H1 (cell line): Measurements from ENCODE around the gene RHCG. TPM values are rescaled to one million over a fixed set of nuclear protein-coding genes. Genes with fewer than 3 reads are reported as not detected.

Experiments used
- CTCF ChIA-PET: fragments of 300-600 bp; sonication (Branson Sonifier 250); formaldehyde crosslinking; loops from one replicate; lab custom pipeline; 2021; ENCODE audit not compliant: partially characterized antibody; lab: Charles Lee
- POLR2A ChIA-PET: fragments of 300-600 bp; sonication (Branson Sonifier 250); formaldehyde crosslinking; loops from one replicate; lab custom pipeline; 2021; ENCODE audit warnings: inconsistent platforms; ENCODE audit not compliant: partially characterized antibody; lab: Charles Lee
- DNase-seq, 2 experiments: peaks; one replicate each; pipeline versions ENCODE4 v3.0.0 to v3.0.0-alpha.2; 2010 to 2022; ENCODE audit warnings: low spot score in 2 of 2, low read depth in 1 of 2, mixed read lengths in 1 of 2
- FAIRE-seq: peaks from 2 replicates; lab custom pipeline; 2011; peaks lifted over from hg19 to GRCh38; lab: Jason Lieb, UNC
- H2AFZ ChIP-seq: 2 replicates; pipeline ENCODE4 v1.8.1; 2012; ENCODE audit warnings: low read length, inconsistent platforms
- H2AK5ac ChIP-seq: 2 replicates; pipeline ENCODE4 v1.6.1; 2013; ENCODE audit warnings: low read depth, low read length
- H2BK120ac ChIP-seq: replicated peaks from 2 replicates; pipeline ENCODE3; 2013; ENCODE audit warnings: low read depth, low read length, inconsistent platforms
- H2BK12ac ChIP-seq: 2 replicates; pipeline ENCODE4 v1.6.1; 2013; ENCODE audit warnings: low read depth, low read length
- H2BK15ac ChIP-seq: 2 replicates; pipeline ENCODE4 v1.6.1; 2013; ENCODE audit warnings: low read length
- H2BK20ac ChIP-seq: 2 replicates; pipeline ENCODE4 v1.6.1; 2013; ENCODE audit warnings: low read length
- H2BK5ac ChIP-seq: 2 replicates; pipeline ENCODE4 v1.6.1; 2013; ENCODE audit warnings: low read depth, low read length
- H3K14ac ChIP-seq: 2 replicates; pipeline ENCODE4 v1.6.1; 2013; ENCODE audit warnings: inconsistent platforms; ENCODE audit not compliant: insufficient read length
- H3K18ac ChIP-seq: 2 replicates; pipeline ENCODE4 v1.6.1; 2013; ENCODE audit warnings: low read length; ENCODE audit errors: extremely low read depth
- H3K23ac ChIP-seq: 2 replicates; pipeline ENCODE4 v1.6.1; 2013; ENCODE audit warnings: inconsistent platforms; ENCODE audit not compliant: insufficient read length
- H3K23me2 ChIP-seq: 2 replicates; pipeline ENCODE4 v1.6.1; 2013; ENCODE audit warnings: low read depth, low read length
- H3K27ac ChIP-seq: 2 replicates; pipeline ENCODE4 v1.6.1; 2011; ENCODE audit warnings: low read depth, low read length, inconsistent platforms
- H3K27me3 ChIP-seq, 4 experiments: replicated peaks in 1 of 4; 1 replicate in 1 of 4; 2 replicates in 3 of 4; pipeline versions ENCODE4 v1.6.1 to v1.8.1; 2011 to 2013; ENCODE audit warnings: low read length in 3 of 4, mild to moderate bottlenecking in 3 of 4, inconsistent platforms in 2 of 4, mixed read lengths in 2 of 4, moderate library complexity in 1 of 4; ENCODE audit not compliant: control insufficient read depth in 3 of 4, insufficient read depth in 3 of 4; ENCODE audit errors: extremely low read depth in 1 of 4
- H3K36me3 ChIP-seq, 4 experiments: 2 replicates each; pipeline versions ENCODE4 v1.6.1 to v1.8.1; 2011 to 2013; ENCODE audit warnings: mild to moderate bottlenecking in 4 of 4, low read length in 3 of 4, moderate library complexity in 2 of 4, control low read depth in 1 of 4, inconsistent platforms in 1 of 4; ENCODE audit not compliant: insufficient read depth in 4 of 4, control insufficient read depth in 2 of 4
- H3K4ac ChIP-seq: replicated peaks from 2 replicates; pipeline ENCODE3; 2013; ENCODE audit warnings: low read length, low read depth, mixed read lengths, inconsistent platforms; ENCODE audit not compliant: insufficient read length
- H3K4me1 ChIP-seq, 4 experiments: replicated peaks in 1 of 4; 1 replicate in 1 of 4; 2 replicates in 3 of 4; pipeline versions ENCODE4 v1.6.1 to v1.8.1; 2011 to 2013; ENCODE audit warnings: low read length in 3 of 4, inconsistent platforms in 2 of 4, mixed read lengths in 1 of 4; ENCODE audit not compliant: insufficient read depth in 4 of 4, control insufficient read depth in 3 of 4
- H3K4me2 ChIP-seq, 2 experiments: 2 replicates each; pipeline versions ENCODE4 v1.6.1 to v1.8.1; 2011 to 2013; ENCODE audit warnings: low read depth in 2 of 2, low read length in 2 of 2, control low read depth in 1 of 2, inconsistent platforms in 1 of 2, mild to moderate bottlenecking in 1 of 2; ENCODE audit not compliant: insufficient read depth in 1 of 2
- H3K4me3 ChIP-seq, 4 experiments: fragments of 200-600, 300-600 bp in 1 of 4; sonication (generic), shearing (Covaris generic), sonication (Bioruptor Twin) in 1 of 4; 2 replicates each; pipeline versions ENCODE4 v1.5.1 to v1.8.1; 2011 to 2016; ENCODE audit warnings: low read length in 4 of 4, low read depth in 3 of 4, control low read depth in 2 of 4, inconsistent platforms in 2 of 4, mild to moderate bottlenecking in 2 of 4, mixed read lengths in 1 of 4, moderate library complexity in 1 of 4; ENCODE audit not compliant: insufficient read depth in 2 of 4; ENCODE audit errors: extremely low read depth in 1 of 4
- H3K56ac ChIP-seq: replicated peaks from 2 replicates; pipeline ENCODE3; 2013; ENCODE audit warnings: low read depth, mild to moderate bottlenecking, mixed read lengths, low read length, inconsistent platforms; ENCODE audit not compliant: insufficient read length
- H3K79me1 ChIP-seq: 2 replicates; pipeline ENCODE4 v1.6.1; 2013; ENCODE audit warnings: low read depth, low read length, control low read depth
- H3K79me2 ChIP-seq, 2 experiments: 2 replicates each; pipeline versions ENCODE4 v1.6.1 to v1.8.1; 2012 to 2013; ENCODE audit warnings: low read length in 2 of 2, mild to moderate bottlenecking in 2 of 2, inconsistent platforms in 1 of 2; ENCODE audit not compliant: insufficient read depth in 2 of 2, control insufficient read depth in 1 of 2
- H3K9ac ChIP-seq, 4 experiments: replicated peaks in 1 of 4; 1 replicate in 1 of 4; 2 replicates in 3 of 4; pipeline versions ENCODE4 v1.6.1 to v1.8.1; 2011 to 2013; ENCODE audit warnings: low read depth in 3 of 4, low read length in 3 of 4, control low read depth in 2 of 4, mild to moderate bottlenecking in 2 of 4, moderate library complexity in 2 of 4, inconsistent platforms in 1 of 4; ENCODE audit errors: extremely low read depth in 1 of 4
- H3K9me3 ChIP-seq, 2 experiments: 2 replicates each; pipeline versions ENCODE4 v1.6.1 to v1.8.1; 2012 to 2013; ENCODE audit warnings: mild to moderate bottlenecking in 2 of 2, moderate library complexity in 2 of 2, control low read depth in 1 of 2, inconsistent platforms in 1 of 2, low read depth in 1 of 2, low read length in 1 of 2, mixed read lengths in 1 of 2; ENCODE audit not compliant: insufficient read depth in 2 of 2
- H4K20me1 ChIP-seq, 2 experiments: replicated peaks in 1 of 2; 2 replicates each; pipeline versions ENCODE3 to v1.8.1; 2011 to 2013; ENCODE audit warnings: inconsistent platforms in 2 of 2, low read length in 2 of 2, mild to moderate bottlenecking in 1 of 2; ENCODE audit not compliant: insufficient read depth in 2 of 2, control insufficient read depth in 1 of 2
- H4K5ac ChIP-seq: 2 replicates; pipeline ENCODE4 v1.6.1; 2013; ENCODE audit warnings: low read length, low read depth, mixed read lengths, inconsistent platforms; ENCODE audit not compliant: insufficient read length
- H4K8ac ChIP-seq: 2 replicates; pipeline ENCODE4 v1.8.0; 2013; ENCODE audit warnings: mild to moderate bottlenecking, moderate library complexity, low read length, inconsistent platforms; ENCODE audit not compliant: insufficient read depth; ENCODE audit errors: extremely low read depth
- H4K91ac ChIP-seq: replicated peaks from 2 replicates; pipeline ENCODE3; 2013; ENCODE audit warnings: low read length, mixed read lengths, inconsistent platforms; ENCODE audit not compliant: insufficient read length
- KDM1A ChIP-seq: fragments of 200-600, 300-600 bp; sonication (generic); IDR thresholded peaks from 2 replicates; pipeline ENCODE4 v1.7.1; 2016; ENCODE audit warnings: mild to moderate bottlenecking, low read length, borderline replicate concordance
- WGBS, 2 experiments: shearing (Covaris generic) in 1 of 2; methylation state at CpG; one replicate each; pipeline versions ENCODE4 v1.1.6 to v1.1.7; 2013 to 2015; ENCODE audit warnings: low lambda C conversion rate in 2 of 2, mixed read lengths in 2 of 2, inconsistent platforms in 1 of 2, low coverage in 1 of 2, missing lambda C conversion rate in 1 of 2; ENCODE audit not compliant: insufficient replicate concordance in 2 of 2, insufficient coverage in 1 of 2, insufficient read length in 1 of 2; ENCODE audit errors: extremely low coverage in 1 of 2, missing lambda C conversion rate in 1 of 2; 5-methylcytosine and 5-hydroxymethylcytosine counted together
- polyA plus RNA-seq, 7 experiments: library from polyadenylated mRNA; depleted of rRNA in 3 of 7; stranded (reverse) in 5 of 7; unstranded in 2 of 7; fragments of >200 nt in 5 of 7; fragments of 200-250 nt in 2 of 7; gene quantifications; 1 replicate in 5 of 7; 2 replicates in 1 of 7; 4 replicates in 1 of 7; pipeline versions ENCODE4 v1.2.1 to v1.2.3, GENCODE V29; 2011 to 2013; ENCODE audit warnings: missing spikeins in 2 of 7, mixed read lengths in 2 of 7
- total RNA-seq: library from RNA; stranded (reverse); fragmentation: NEBNext Ultra II Directional; extraction: Animal tissue kit (Norgen Biotek cat#: 25700); gene quantifications from 2 replicates; pipeline ENCODE4 v1.2.1, GENCODE V29; 2021

Gene RHCG
- total and polyA plus RNA-seq, 2 of the 8 experiments (the other 6 are each of a cell fraction or from before 2014, with no cell fraction given) = 0.68 TPM; not detected in 1

DNA sequence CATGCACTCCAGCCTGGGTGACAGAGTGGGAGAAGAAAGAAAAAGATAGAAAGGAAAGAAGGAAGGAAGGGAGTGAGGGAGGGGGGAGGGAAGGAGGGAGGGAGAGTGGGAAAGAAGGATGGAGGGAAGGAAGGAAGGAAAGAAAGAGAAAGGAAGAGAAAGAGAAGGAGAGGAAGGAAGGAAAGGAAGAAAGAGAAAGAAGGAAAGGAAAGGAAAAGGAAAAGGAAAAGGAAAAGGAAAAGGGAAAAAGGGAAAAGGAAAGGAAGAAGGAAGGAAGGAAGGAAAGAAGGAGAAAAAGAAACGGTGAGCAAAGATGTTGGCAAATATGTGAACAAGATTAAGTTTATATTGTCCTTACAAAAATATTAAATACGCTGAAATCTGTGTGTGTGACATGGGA lies 42.6 kb upstream of the RHCG start:
- Histone ChIP-seq H4K5ac (no peak overlapping the region), H2BK12ac (no peak overlapping the region), H3K9ac (no peak overlapping the region), H3K27me3 (no peaks in the 10 kb centered on the region), H2BK5ac (no peak overlapping the region), H3K4me1 (no peaks in the 10 kb centered on the region), H2AFZ (no peak overlapping the region), H2BK15ac (no peak overlapping the region), H4K20me1 (no peaks in the 10 kb centered on the region), H3K4me2 (no peak overlapping the region), H3K79me1 (no peaks in the 10 kb centered on the region), H3K18ac (no peak overlapping the region), H3K27ac (no peak overlapping the region), H2BK20ac (no peak overlapping the region), H3K23ac (no peak overlapping the region), H3K9me3 (peaks cover 10 to 12% of the 10 kb centered on the region in 2 experiments), H3K23me2 (no peaks in the 10 kb centered on the region), H3K4me3 (no peak overlapping the region), H3K36me3 (no peaks in the 10 kb centered on the region), H4K8ac (no peak overlapping the region), H4K91ac (no peak overlapping the region), H3K14ac (no peak overlapping the region), H2AK5ac (no peak overlapping the region), H3K4ac (no peak overlapping the region), H3K56ac (no peak overlapping the region), H2BK120ac (no peak overlapping the region), H3K79me2 (no peaks in the 10 kb centered on the region)
- WGBS, 2 experiments = 68% methylated on average over 2 of the region's 2 CpGs; no CpG with 5 or more reads in 1 of the 2 experiments
- CTCF ChIA-PET = interaction anchor here (1.6 to 2.2 kb wide), 3 partner anchors 10 to 39 kb away, joined by 3 to 8 read pairs (median 4); no protein-coding TSS in a partner anchor
- DNase-seq (no peak), FAIRE-seq (no peak)
- POLR2A ChIA-PET = no interaction called here
- no peak for TF ChIP-seq KDM1A
